ENCODE measurements around the gene MEA1. TPM values are rescaled to one million over a fixed set of nuclear protein-coding genes. Genes with fewer than 3 reads are reported as not detected.

The MEA1 gene
- total RNA-seq, 4 donors from 2014 or later, result 46.3 to 57.8 (median 52.0) TPM

DNA sequence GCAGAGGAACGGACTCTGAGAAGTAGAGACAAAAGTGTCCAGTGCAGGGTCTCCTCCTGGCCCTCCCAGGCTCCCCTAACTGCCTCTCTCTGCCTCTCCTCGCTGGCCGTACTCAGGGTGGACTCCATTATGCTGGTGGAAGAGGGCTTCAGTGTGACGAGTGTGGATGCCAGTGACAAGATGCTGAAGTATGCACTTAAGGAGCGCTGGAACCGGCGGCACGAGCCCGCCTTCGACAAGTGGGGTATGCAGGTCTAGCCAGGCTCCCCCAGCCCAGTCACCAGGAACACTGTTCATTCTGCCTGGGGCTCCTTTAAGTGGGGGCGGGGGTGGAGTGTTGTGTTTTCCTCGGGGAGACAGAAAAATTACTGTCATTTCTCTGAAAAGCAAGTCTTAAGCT is 51.6 kb downstream of the MEA1 start:
- TF ChIP-seq, protein P1, sequence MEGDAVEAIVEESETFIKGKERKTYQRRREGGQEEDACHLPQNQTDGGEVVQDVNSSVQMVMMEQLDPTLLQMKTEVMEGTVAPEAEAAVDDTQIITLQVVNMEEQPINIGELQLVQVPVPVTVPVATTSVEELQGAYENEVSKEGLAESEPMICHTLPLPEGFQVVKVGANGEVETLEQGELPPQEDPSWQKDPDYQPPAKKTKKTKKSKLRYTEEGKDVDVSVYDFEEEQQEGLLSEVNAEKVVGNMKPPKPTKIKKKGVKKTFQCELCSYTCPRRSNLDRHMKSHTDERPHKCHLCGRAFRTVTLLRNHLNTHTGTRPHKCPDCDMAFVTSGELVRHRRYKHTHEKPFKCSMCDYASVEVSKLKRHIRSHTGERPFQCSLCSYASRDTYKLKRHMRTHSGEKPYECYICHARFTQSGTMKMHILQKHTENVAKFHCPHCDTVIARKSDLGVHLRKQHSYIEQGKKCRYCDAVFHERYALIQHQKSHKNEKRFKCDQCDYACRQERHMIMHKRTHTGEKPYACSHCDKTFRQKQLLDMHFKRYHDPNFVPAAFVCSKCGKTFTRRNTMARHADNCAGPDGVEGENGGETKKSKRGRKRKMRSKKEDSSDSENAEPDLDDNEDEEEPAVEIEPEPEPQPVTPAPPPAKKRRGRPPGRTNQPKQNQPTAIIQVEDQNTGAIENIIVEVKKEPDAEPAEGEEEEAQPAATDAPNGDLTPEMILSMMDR (IDR thresholded peaks at IDR 0.05; ENCODE audit: low read depth), result no peak

Other genes with a start within 250 kb of the MEA1 start
- gene BICRAL, start 231.9 kb downstream of the MEA1 start, total RNA-seq, result 10 to 100 TPM; 15.8 to 22.8 (median 16.9) TPM
- 100 to 1,000 TPM in 1 of 4 donors, 10 to 100 TPM in 3; 85.5 to 106 (median 91.2) TPM for gene RPL7L1, start 134.3 kb downstream of the MEA1 start, total RNA-seq
- gene PTCRA, start 97.9 kb downstream of the MEA1 start, total RNA-seq, result 1 to 10 TPM in 1 of 4 donors, not detected in 3; 1.5 TPM
- 10 to 100 TPM; 15.0 to 48.3 (median 26.1) TPM for gene CNPY3, start 84.5 kb downstream of the MEA1 start, total RNA-seq
- gene GNMT, start 53.2 kb downstream of the MEA1 start, total RNA-seq, result under 1 TPM in 1 of 4 donors, not detected in 3; 0.44 TPM
- gene PEX6, start 34.8 kb downstream of the MEA1 start, total RNA-seq, result 10 to 100 TPM in 3 of 4 donors, 1 to 10 TPM in 1; 6.0 to 30.9 (median 14.0) TPM
- gene PPP2R5D, start 29.4 kb downstream of the MEA1 start, total RNA-seq, result 10 to 100 TPM; 26.7 to 43.1 (median 34.7) TPM
- gene KLHDC3, start 303 bp upstream of the MEA1 start, total RNA-seq, result 10 to 100 TPM; 39.1 to 77.3 (median 64.0) TPM
- 10 to 100 TPM; 42.7 to 63.9 (median 55.4) TPM for gene RRP36, start 7.7 kb upstream of the MEA1 start, total RNA-seq
- gene CUL7, start 39.9 kb upstream of the MEA1 start, total RNA-seq, result 10 to 100 TPM in 3 of 4 donors, 1 to 10 TPM in 1; 7.2 to 25.6 (median 14.5) TPM
- 10 to 100 TPM; 10.4 to 19.8 (median 16.6) TPM for gene MRPL2, start 45.5 kb upstream of the MEA1 start, total RNA-seq
- gene KLC4, start 45.7 kb upstream of the MEA1 start, total RNA-seq, result 10 to 100 TPM; 10.9 to 24.7 (median 21.9) TPM
- 10 to 100 TPM in 1 of 4 donors, 1 to 10 TPM in 3; 1.8 to 11.4 (median 3.6) TPM for gene PTK7, start 62.4 kb upstream of the MEA1 start, total RNA-seq
- 10 to 100 TPM in 2 of 4 donors, 1 to 10 TPM in 2; 8.5 to 22.8 (median 10.6) TPM for gene SRF, start 157.3 kb upstream of the MEA1 start, total RNA-seq
- 10 to 100 TPM; 16.3 to 36.7 (median 27.2) TPM for gene CUL9, start 168.2 kb upstream of the MEA1 start, total RNA-seq
- gene DNPH1, start 215.5 kb upstream of the MEA1 start, total RNA-seq, result 10 to 100 TPM; 29.8 to 72.9 (median 50.8) TPM
- gene TTBK1, start 229.5 kb upstream of the MEA1 start, total RNA-seq, result not detected

Measured in subcutaneous adipose tissue (tissue), 4 donors.